ENCODE results near the gene ITGB5.

DNA sequence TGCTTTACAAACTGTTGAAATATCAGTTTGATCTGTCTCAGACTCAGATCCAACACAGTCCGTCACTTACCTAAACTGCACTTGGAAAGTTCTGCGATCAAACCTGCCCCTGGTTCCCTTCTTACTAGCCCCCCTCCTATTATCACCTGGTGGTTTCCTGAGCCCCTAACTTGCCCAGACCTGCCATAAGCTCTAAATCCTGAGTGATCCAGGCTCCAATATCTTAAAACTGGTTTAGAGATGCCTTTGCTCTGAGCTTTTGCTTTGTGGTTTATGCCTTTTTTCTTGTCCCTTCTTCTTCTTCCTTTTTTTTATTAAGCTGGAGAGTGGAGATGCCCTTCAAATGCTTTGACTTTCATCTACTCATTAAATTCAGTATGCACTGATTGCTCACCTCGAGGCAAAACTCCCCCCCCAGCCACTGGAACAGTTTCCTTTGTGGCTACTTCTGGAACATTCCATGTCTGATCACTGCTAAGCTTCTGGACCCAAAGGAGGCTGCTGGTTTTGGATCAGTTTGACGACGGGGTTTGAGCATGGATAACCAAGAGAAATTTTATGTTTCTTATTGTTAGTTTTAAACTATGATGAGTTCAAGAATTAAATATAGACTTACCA is 3.5 kb upstream of the ITGB5 start:
- TF ChIP-seq, protein P1, sequence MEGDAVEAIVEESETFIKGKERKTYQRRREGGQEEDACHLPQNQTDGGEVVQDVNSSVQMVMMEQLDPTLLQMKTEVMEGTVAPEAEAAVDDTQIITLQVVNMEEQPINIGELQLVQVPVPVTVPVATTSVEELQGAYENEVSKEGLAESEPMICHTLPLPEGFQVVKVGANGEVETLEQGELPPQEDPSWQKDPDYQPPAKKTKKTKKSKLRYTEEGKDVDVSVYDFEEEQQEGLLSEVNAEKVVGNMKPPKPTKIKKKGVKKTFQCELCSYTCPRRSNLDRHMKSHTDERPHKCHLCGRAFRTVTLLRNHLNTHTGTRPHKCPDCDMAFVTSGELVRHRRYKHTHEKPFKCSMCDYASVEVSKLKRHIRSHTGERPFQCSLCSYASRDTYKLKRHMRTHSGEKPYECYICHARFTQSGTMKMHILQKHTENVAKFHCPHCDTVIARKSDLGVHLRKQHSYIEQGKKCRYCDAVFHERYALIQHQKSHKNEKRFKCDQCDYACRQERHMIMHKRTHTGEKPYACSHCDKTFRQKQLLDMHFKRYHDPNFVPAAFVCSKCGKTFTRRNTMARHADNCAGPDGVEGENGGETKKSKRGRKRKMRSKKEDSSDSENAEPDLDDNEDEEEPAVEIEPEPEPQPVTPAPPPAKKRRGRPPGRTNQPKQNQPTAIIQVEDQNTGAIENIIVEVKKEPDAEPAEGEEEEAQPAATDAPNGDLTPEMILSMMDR (IDR thresholded peaks at IDR 0.05): no peak
- TF ChIP-seq POLR2A (IDR thresholded peaks at IDR 0.05): no peak
